ENCODE results near the gene PTPN9. TPM values are rescaled to one million over a fixed set of nuclear protein-coding genes. Genes with fewer than 3 reads are reported as not detected.

The PTPN9 gene
- total and polyA plus RNA-seq, 2 of the 13 experiments (the other 11 are each of a cell fraction or from before 2014, with no cell fraction given): 16.6 to 19.9 TPM

DNA sequence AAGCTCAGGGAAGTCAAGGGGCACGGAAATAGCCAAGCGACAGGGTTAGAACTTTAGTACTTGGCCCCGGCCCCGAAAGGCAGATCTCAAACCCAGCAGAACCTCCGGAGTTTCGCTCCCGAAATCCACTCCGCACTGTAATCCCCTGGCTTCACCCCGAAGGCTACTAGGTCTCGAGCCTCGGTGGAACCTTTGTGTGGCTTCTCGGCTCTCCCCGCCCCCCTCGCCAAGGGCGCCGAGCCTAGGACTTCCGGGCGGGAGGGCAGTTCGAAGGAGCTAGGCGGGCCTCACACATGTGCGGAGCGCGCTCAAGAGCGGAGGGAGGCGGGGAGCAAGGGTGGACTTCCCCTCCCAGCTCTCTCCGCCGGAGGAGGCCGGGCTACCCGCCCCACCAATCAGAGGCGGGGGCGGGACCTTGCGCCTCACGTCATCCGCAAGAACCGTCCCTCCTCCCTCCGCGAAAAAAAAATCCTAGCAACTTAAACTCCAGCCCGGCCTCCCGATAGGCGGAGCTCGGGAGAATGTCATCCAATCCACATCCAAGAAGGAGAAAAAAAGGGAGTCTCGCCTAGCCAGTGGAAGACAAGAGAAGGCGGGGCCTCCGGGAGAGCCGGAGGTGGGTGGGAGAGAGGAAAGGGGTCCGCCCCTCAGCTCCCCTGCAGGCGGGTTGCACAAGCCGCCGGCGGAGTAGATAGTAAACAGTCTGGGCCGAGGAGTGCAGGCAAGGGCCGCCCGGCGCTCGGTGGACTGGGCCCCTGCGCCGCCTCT, 125.2 kb downstream of the PTPN9 start (continued):
- TF ChIP-seq, protein P1, sequence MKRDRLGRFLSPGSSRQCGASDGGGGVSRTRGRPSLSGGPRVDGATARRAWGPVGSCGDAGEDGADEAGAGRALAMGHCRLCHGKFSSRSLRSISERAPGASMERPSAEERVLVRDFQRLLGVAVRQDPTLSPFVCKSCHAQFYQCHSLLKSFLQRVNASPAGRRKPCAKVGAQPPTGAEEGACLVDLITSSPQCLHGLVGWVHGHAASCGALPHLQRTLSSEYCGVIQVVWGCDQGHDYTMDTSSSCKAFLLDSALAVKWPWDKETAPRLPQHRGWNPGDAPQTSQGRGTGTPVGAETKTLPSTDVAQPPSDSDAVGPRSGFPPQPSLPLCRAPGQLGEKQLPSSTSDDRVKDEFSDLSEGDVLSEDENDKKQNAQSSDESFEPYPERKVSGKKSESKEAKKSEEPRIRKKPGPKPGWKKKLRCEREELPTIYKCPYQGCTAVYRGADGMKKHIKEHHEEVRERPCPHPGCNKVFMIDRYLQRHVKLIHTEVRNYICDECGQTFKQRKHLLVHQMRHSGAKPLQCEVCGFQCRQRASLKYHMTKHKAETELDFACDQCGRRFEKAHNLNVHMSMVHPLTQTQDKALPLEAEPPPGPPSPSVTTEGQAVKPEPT (CRISPR knock-in tag; IDR thresholded peaks at IDR 0.05; ENCODE audit: low read depth): no peak
- TF ChIP-seq ZNF143 (CRISPR knock-in tag; IDR thresholded peaks at IDR 0.05) (peak; percentile 61), PTBP1 (IDR thresholded peaks at IDR 0.05; ENCODE audit: low read depth, low read length, poor library complexity, severe bottlenecking) (no peak), ZNF20 (CRISPR knock-in tag; IDR thresholded peaks at IDR 0.05) (no peak), ZNF10 (CRISPR knock-in tag; IDR thresholded peaks at IDR 0.05; ENCODE audit: borderline replicate concordance, low read depth) (no peak), ZNF720 (CRISPR knock-in tag; IDR thresholded peaks at IDR 0.05) (no peak), ZNF616 (CRISPR knock-in tag; IDR thresholded peaks at IDR 0.05; ENCODE audit: low read depth) (0 out of 2 replicates have a peak, but pooled peaks have one; percentile 46), TBX3 (IDR thresholded peaks at IDR 0.05; ENCODE audit: borderline replicate concordance) (no peak), BCL6 (CRISPR knock-in tag; IDR thresholded peaks at IDR 0.05) (no peak), NFE2L1 (CRISPR knock-in tag; IDR thresholded peaks at IDR 0.05; ENCODE audit: borderline replicate concordance) (no peak), NFKB2 (CRISPR knock-in tag; IDR thresholded peaks at IDR 0.05; ENCODE audit: borderline replicate concordance) (peak; percentile 80; the same call in 1 of the 2 replicates), KMT2A (CRISPR knock-in tag; IDR thresholded peaks at IDR 0.05) (no peak; the same call in 1 of the 2 replicates), MAFF (IDR thresholded peaks at IDR 0.05; ENCODE audit: low read depth, low read length) (no peak), ZNF572 (CRISPR knock-in tag; IDR thresholded peaks at IDR 0.05) (no peak), ZNF234 (CRISPR knock-in tag; conservative IDR thresholded peaks at IDR 0.05) (no peak), ZNF451 (CRISPR knock-in tag; IDR thresholded peaks at IDR 0.05) (peak; percentile 84; the same call in 1 of the 2 replicates), NFKBIZ (CRISPR knock-in tag; IDR thresholded peaks at IDR 0.05) (peak; percentile 89), ZNF724P (CRISPR knock-in tag; IDR thresholded peaks at IDR 0.05; ENCODE audit: borderline replicate concordance) (peak; percentile 64; the same call in 1 of the 2 replicates), TCF7 (IDR thresholded peaks at IDR 0.05; ENCODE audit: low read depth) (no peak)
- TF ChIP-seq, protein P2, sequence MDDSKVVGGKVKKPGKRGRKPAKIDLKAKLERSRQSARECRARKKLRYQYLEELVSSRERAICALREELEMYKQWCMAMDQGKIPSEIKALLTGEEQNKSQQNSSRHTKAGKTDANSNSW (CRISPR knock-in tag; IDR thresholded peaks at IDR 0.05; ENCODE audit: borderline replicate concordance): no peak
- TF ChIP-seq, protein P3, sequence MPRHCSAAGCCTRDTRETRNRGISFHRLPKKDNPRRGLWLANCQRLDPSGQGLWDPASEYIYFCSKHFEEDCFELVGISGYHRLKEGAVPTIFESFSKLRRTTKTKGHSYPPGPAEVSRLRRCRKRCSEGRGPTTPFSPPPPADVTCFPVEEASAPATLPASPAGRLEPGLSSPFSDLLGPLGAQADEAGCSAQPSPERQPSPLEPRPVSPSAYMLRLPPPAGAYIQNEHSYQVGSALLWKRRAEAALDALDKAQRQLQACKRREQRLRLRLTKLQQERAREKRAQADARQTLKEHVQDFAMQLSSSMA (CRISPR knock-in tag; IDR thresholded peaks at IDR 0.05): 0 out of 2 replicates have a peak, but pooled peaks have one; percentile 57
- TF ChIP-seq, protein P4, sequence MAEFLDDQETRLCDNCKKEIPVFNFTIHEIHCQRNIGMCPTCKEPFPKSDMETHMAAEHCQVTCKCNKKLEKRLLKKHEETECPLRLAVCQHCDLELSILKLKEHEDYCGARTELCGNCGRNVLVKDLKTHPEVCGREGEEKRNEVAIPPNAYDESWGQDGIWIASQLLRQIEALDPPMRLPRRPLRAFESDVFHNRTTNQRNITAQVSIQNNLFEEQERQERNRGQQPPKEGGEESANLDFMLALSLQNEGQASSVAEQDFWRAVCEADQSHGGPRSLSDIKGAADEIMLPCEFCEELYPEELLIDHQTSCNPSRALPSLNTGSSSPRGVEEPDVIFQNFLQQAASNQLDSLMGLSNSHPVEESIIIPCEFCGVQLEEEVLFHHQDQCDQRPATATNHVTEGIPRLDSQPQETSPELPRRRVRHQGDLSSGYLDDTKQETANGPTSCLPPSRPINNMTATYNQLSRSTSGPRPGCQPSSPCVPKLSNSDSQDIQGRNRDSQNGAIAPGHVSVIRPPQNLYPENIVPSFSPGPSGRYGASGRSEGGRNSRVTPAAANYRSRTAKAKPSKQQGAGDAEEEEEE (CRISPR knock-in tag; IDR thresholded peaks at IDR 0.05; ENCODE audit: borderline replicate concordance): no peak
- TF ChIP-seq, protein P5, sequence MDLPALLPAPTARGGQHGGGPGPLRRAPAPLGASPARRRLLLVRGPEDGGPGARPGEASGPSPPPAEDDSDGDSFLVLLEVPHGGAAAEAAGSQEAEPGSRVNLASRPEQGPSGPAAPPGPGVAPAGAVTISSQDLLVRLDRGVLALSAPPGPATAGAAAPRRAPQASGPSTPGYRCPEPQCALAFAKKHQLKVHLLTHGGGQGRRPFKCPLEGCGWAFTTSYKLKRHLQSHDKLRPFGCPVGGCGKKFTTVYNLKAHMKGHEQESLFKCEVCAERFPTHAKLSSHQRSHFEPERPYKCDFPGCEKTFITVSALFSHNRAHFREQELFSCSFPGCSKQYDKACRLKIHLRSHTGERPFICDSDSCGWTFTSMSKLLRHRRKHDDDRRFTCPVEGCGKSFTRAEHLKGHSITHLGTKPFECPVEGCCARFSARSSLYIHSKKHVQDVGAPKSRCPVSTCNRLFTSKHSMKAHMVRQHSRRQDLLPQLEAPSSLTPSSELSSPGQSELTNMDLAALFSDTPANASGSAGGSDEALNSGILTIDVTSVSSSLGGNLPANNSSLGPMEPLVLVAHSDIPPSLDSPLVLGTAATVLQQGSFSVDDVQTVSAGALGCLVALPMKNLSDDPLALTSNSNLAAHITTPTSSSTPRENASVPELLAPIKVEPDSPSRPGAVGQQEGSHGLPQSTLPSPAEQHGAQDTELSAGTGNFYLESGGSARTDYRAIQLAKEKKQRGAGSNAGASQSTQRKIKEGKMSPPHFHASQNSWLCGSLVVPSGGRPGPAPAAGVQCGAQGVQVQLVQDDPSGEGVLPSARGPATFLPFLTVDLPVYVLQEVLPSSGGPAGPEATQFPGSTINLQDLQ (CRISPR knock-in tag; IDR thresholded peaks at IDR 0.05): no peak

All from HepG2 (cell line).